ENCODE data around the gene GFRA3. TPM values are rescaled to one million over a fixed set of nuclear protein-coding genes. Genes with fewer than 3 reads are reported as not detected.
A peak's percentile ranks its signal among the peaks of the same experiment; 100 is the strongest.

GFRA3 gene
- total RNA-seq, 1 donor from 2014 or later: not detected

GRCh38 chr5:138243794-138244193 lies 30.6 kb downstream of the GFRA3 start:
- DNase-seq (ENCODE audit: low spot score): no peak
- peak overlapping the region; percentile 15 for H3K4me2 ChIP-seq
- no peak overlapping the region for H3K27ac ChIP-seq
- Mint-ChIP-seq H3K27me3 (ENCODE audit: insufficient read depth, low read depth) (peaks cover 26% of the 10 kb centered on the region), H3K27ac (no peak overlapping the region), H3K9me3 (no peaks in the 10 kb centered on the region), H3K4me3 (no peak overlapping the region), H3K4me1 (peaks cover 36% of the 10 kb centered on the region), H3K36me3 (no peaks in the 10 kb centered on the region)
- H3K9ac ChIP-seq: no peak overlapping the region
- no peak overlapping the region for H3K4me3 ChIP-seq
- peaks cover 25% of the 10 kb centered on the region for H3F3A ChIP-seq (ENCODE audit: low read depth)
- H3K79me2 ChIP-seq (ENCODE audit: low read depth): no peaks in the 10 kb centered on the region
- peak overlapping the region; percentile 48 for H2AFZ ChIP-seq (replicated peaks)
- no peaks in the 10 kb centered on the region for H3K9me3 ChIP-seq (ENCODE audit: low read depth)
- no peaks in the 10 kb centered on the region for H4K20me1 ChIP-seq (ENCODE audit: low read depth)
- H3K36me3 ChIP-seq: no peaks in the 10 kb centered on the region
- TF ChIP-seq CTCF (IDR thresholded peaks at IDR 0.05) (no peak), EZH2 (IDR thresholded peaks at IDR 0.05) (no peak), EZH2phosphoT487 (IDR thresholded peaks at IDR 0.05) (no peak)
- H3K27me3 ChIP-seq: peaks cover 49% of the 10 kb centered on the region
- peaks cover 32% of the 10 kb centered on the region for H3K4me1 ChIP-seq

GRCh38 chr5:138241688-138242571 lies 32.5 kb downstream of the GFRA3 start:
- Mint-ChIP-seq H3K36me3 (no peaks in the 10 kb centered on the region), H3K4me3 (peak overlapping the region; percentile 77), H3K9me3 (no peaks in the 10 kb centered on the region), H3K27me3 (ENCODE audit: insufficient read depth, low read depth) (peaks cover 26% of the 10 kb centered on the region), H3K4me1 (peaks cover 36% of the 10 kb centered on the region), H3K27ac (no peak overlapping the region)
- Histone ChIP-seq H3F3A (ENCODE audit: low read depth) (peaks cover 25% of the 10 kb centered on the region), H3K9me3 (ENCODE audit: low read depth) (no peaks in the 10 kb centered on the region), H3K4me1 (peaks cover 32% of the 10 kb centered on the region), H3K27me3 (peaks cover 51% of the 10 kb centered on the region), H2AFZ (replicated peaks) (peak overlapping the region; percentile 93), H3K79me2 (ENCODE audit: low read depth) (no peaks in the 10 kb centered on the region), H3K9ac (no peak overlapping the region), H3K4me2 (peak overlapping the region; percentile 82), H3K4me3 (peak overlapping the region; percentile 43), H4K20me1 (ENCODE audit: low read depth) (no peaks in the 10 kb centered on the region), H3K27ac (no peak overlapping the region), H3K36me3 (no peaks in the 10 kb centered on the region)
- TF ChIP-seq EZH2phosphoT487 (IDR thresholded peaks at IDR 0.05) (peak; percentile 35), EZH2 (IDR thresholded peaks at IDR 0.05) (peak; percentile 66), CTCF (IDR thresholded peaks at IDR 0.05) (peak; percentile 12)
- DNase-seq (ENCODE audit: low spot score): peak; percentile 69

- Histone ChIP-seq H3K79me2 (ENCODE audit: low read depth) (no peaks in the 10 kb centered on the region), H3K27ac (no peak overlapping the region), H3K9me3 (ENCODE audit: low read depth) (no peaks in the 10 kb centered on the region), H3F3A (ENCODE audit: low read depth) (peaks cover 25% of the 10 kb centered on the region), H3K4me1 (peaks cover 26% of the 10 kb centered on the region), H2AFZ (replicated peaks) (no peak overlapping the region), H4K20me1 (ENCODE audit: low read depth) (no peaks in the 10 kb centered on the region), H3K9ac (no peak overlapping the region), H3K36me3 (no peaks in the 10 kb centered on the region), H3K27me3 (peaks cover 51% of the 10 kb centered on the region), H3K4me2 (no peak overlapping the region), H3K4me3 (no peak overlapping the region)
- H3K9me3 Mint-ChIP-seq: no peaks in the 10 kb centered on the region
- H3K4me3 Mint-ChIP-seq: peak overlapping the region; percentile 77
- H3K4me1 Mint-ChIP-seq: peaks cover 26% of the 10 kb centered on the region
- no peak for TF ChIP-seq EZH2 (IDR thresholded peaks at IDR 0.05)
- no peak for TF ChIP-seq EZH2phosphoT487 (IDR thresholded peaks at IDR 0.05)
- TF ChIP-seq CTCF (IDR thresholded peaks at IDR 0.05): no peak
- DNase-seq (ENCODE audit: low spot score): no peak
- H3K36me3 Mint-ChIP-seq: no peaks in the 10 kb centered on the region
- no peak overlapping the region for H3K27ac Mint-ChIP-seq
- H3K27me3 Mint-ChIP-seq (ENCODE audit: insufficient read depth, low read depth): peaks cover 29% of the 10 kb centered on the region
Measured at GRCh38 chr5:138240650-138241385, 33.6 kb downstream of the GFRA3 start.
